ENCODE measurements around the gene BEGAIN. TPM values are rescaled to one million over a fixed set of nuclear protein-coding genes. Genes with fewer than 3 reads are reported as not detected.

The BEGAIN gene
- total and polyA plus RNA-seq, 11 donors, result 0.14 to 2.8 (median 0.75) TPM

DNA sequence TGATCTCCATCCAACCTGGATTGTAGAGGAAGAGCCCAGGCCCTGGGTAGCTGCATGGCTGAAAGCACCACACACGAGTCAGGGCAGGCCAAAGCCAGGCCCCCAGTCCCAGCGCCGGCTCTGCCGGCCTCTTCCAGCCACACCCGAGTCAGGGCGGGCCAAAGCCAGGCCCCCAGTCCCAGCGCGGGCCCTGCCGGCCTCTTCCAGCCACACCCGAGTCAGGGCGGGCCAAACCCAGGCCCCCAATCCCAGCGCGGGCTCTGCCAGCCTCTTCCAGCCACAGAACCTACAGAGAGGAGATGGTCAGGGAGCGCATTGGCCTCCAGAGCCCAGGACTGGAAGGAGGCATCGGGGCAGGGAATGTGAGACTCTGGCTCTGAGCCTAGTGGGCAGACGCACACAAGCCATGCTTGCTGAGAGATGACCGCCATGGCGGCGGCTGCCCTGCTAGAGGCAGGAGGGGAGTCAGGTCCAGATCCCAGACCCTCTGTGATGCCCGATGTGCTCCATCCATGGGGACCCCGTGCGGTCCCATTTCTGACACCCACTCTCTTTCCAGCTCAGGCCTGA, 30.2 kb downstream of the BEGAIN start:
- no peaks in the 10 kb centered on the region for H3K36me3 ChIP-seq
- H3K9me3 ChIP-seq, result no peaks in the 10 kb centered on the region
- no peak for TF ChIP-seq POLR2A (IDR thresholded peaks at IDR 0.05)
- TF ChIP-seq, protein P1, sequence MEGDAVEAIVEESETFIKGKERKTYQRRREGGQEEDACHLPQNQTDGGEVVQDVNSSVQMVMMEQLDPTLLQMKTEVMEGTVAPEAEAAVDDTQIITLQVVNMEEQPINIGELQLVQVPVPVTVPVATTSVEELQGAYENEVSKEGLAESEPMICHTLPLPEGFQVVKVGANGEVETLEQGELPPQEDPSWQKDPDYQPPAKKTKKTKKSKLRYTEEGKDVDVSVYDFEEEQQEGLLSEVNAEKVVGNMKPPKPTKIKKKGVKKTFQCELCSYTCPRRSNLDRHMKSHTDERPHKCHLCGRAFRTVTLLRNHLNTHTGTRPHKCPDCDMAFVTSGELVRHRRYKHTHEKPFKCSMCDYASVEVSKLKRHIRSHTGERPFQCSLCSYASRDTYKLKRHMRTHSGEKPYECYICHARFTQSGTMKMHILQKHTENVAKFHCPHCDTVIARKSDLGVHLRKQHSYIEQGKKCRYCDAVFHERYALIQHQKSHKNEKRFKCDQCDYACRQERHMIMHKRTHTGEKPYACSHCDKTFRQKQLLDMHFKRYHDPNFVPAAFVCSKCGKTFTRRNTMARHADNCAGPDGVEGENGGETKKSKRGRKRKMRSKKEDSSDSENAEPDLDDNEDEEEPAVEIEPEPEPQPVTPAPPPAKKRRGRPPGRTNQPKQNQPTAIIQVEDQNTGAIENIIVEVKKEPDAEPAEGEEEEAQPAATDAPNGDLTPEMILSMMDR (IDR thresholded peaks at IDR 0.05), result no peak
- WGBS, 4 donors, result 66 to 80% (median 73%) methylated on average over 11 to 22 of the region's 22 CpGs
- no peak overlapping the region for H3K4me3 ChIP-seq
- H3K27me3 ChIP-seq, result peaks cover 0 to 12% (median 0%) of the 10 kb centered on the region in 9 donors
- DNase-seq, result no peak
- intact Hi-C loops (cut with DNase I), result no loop called here
- H3K27ac ChIP-seq, result no peak overlapping the region
- no peak for ATAC-seq
- peaks cover 0 to 7% (median 0%) of the 10 kb centered on the region in 12 donors for H3K4me1 ChIP-seq

- peaks cover 0 to 7% (median 0%) of the 10 kb centered on the region in 12 donors for H3K4me1 ChIP-seq
- no peaks in the 10 kb centered on the region for H3K9me3 ChIP-seq
- TF ChIP-seq POLR2A (IDR thresholded peaks at IDR 0.05), result no peak
- TF ChIP-seq, protein P1 (IDR thresholded peaks at IDR 0.05), result no peak
- H3K36me3 ChIP-seq, result no peaks in the 10 kb centered on the region
- intact Hi-C loops (cut with DNase I), result no loop called here
- H3K27me3 ChIP-seq, result peaks cover 0 to 12% (median 0%) of the 10 kb centered on the region in 9 donors
- WGBS, 4 donors, result 72 to 79% (median 76%) methylated on average over 9 to 12 of the region's 12 CpGs
- H3K27ac ChIP-seq, result no peak overlapping the region
- no peak overlapping the region for H3K4me3 ChIP-seq
- ATAC-seq (no peak), DNase-seq (no peak)
Observed at GRCh38 chr14:100556140-100556475, 31.1 kb downstream of the BEGAIN start.

- intact Hi-C loops (cut with DNase I), result no loop called here
- WGBS, 4 donors, result 77 to 84% (median 79%) methylated on average over 17 to 24 of the region's 24 CpGs
- Histone ChIP-seq H3K9me3 (no peaks in the 10 kb centered on the region), H3K4me1 (peaks cover 0 to 7% (median 0%) of the 10 kb centered on the region in 12 donors), H3K27me3 (peaks cover 0 to 8% (median 0%) of the 10 kb centered on the region in 9 donors), H3K4me3 (no peak overlapping the region), H3K36me3 (no peaks in the 10 kb centered on the region), H3K27ac (no peak overlapping the region)
- DNase-seq (no peak), ATAC-seq (no peak)
- TF ChIP-seq, protein P1 (IDR thresholded peaks at IDR 0.05), result no peak
- no peak for TF ChIP-seq POLR2A (IDR thresholded peaks at IDR 0.05)
Observed at GRCh38 chr14:100555436-100556139, 31.6 kb downstream of the BEGAIN start.

GRCh38 chr14:100554696-100555320, 32.4 kb downstream of the BEGAIN start:
- ATAC-seq (no peak), DNase-seq (no peak)
- TF ChIP-seq, protein P1 (IDR thresholded peaks at IDR 0.05), result no peak
- no peak for TF ChIP-seq POLR2A (IDR thresholded peaks at IDR 0.05)
- Histone ChIP-seq H3K36me3 (no peaks in the 10 kb centered on the region), H3K27me3 (peaks cover 0 to 11% (median 0%) of the 10 kb centered on the region in 9 donors), H3K4me1 (peaks cover 0 to 7% (median 0%) of the 10 kb centered on the region in 12 donors), H3K27ac (no peak overlapping the region), H3K4me3 (no peak overlapping the region), H3K9me3 (no peaks in the 10 kb centered on the region)
- WGBS, 4 donors, result 87 to 91% (median 89%) methylated on average over 12 to 17 of the region's 17 CpGs
- intact Hi-C loops (cut with DNase I), result no loop called here

Data from heart left ventricle (tissue), 16 donors.